Common myeloid progenitor, CD34-positive (primary cell): ENCODE measurements around the gene CAMK1D.

ENCODE experiments used
- CTCF ChIA-PET: fragments of 350-600 bp; sonication (Branson Sonifier 250); formaldehyde crosslinking; loops from one replicate; lab custom pipeline; 2021; ENCODE audit warnings: antibody characterized with exemption; lab: Charles Lee
- POLR2A ChIA-PET: fragments of 350-600 bp; sonication (Branson Sonifier 250); formaldehyde crosslinking; loops from one replicate; lab custom pipeline; 2021; ENCODE audit warnings: antibody characterized with exemption; lab: Charles Lee
- DNase-seq, 3 donors: peaks; one replicate each; pipeline versions ENCODE4 v3.0.0 to v3.0.0-alpha.2; 2013
- H3K27ac ChIP-seq, 2 experiments: 1 replicate in 1 of 2; 2 replicates in 1 of 2; pipeline ENCODE4 v1.7.0; 2013; ENCODE audit warnings: inconsistent platforms in 2 of 2, low read length in 2 of 2, mild to moderate bottlenecking in 2 of 2, low read depth in 1 of 2, moderate library complexity in 1 of 2; ENCODE audit not compliant: severe bottlenecking in 2 of 2, insufficient read depth in 1 of 2, poor library complexity in 1 of 2
- H3K27me3 ChIP-seq, 5 experiments: replicated peaks in 2 of 5; 1 replicate in 3 of 5; 2 replicates in 2 of 5; pipeline versions ENCODE4 v1.6.1 to v1.7.0; 2013; ENCODE audit warnings: low read length in 4 of 5, mild to moderate bottlenecking in 2 of 5, moderate library complexity in 2 of 5, inconsistent platforms in 1 of 5; ENCODE audit not compliant: insufficient read depth in 5 of 5, control insufficient read depth in 4 of 5
- H3K36me3 ChIP-seq, 4 experiments: 1 replicate in 2 of 4; 2 replicates in 2 of 4; pipeline versions ENCODE4 v1.6.1 to v1.7.0; 2013; ENCODE audit warnings: low read length in 3 of 4, control low read depth in 1 of 4, mild to moderate bottlenecking in 1 of 4; ENCODE audit not compliant: control insufficient read depth in 4 of 4, insufficient read depth in 4 of 4
- H3K4me1 ChIP-seq, 4 experiments: 1 replicate in 3 of 4; 2 replicates in 1 of 4; pipeline versions ENCODE4 v1.6.1 to v1.7.1; 2013; ENCODE audit warnings: low read length in 3 of 4, mild to moderate bottlenecking in 3 of 4, control low read depth in 1 of 4, inconsistent platforms in 1 of 4, moderate library complexity in 1 of 4; ENCODE audit not compliant: control insufficient read depth in 4 of 4, insufficient read depth in 4 of 4; ENCODE audit errors: control extremely low read depth in 1 of 4
- H3K4me3 ChIP-seq, 7 experiments: 1 replicate in 4 of 7; 2 replicates in 3 of 7; pipeline versions ENCODE4 v1.5.1 to v1.7.0; 2013; ENCODE audit warnings: mild to moderate bottlenecking in 7 of 7, low read length in 6 of 7, moderate library complexity in 6 of 7, inconsistent platforms in 2 of 7, low read depth in 2 of 7, control low read depth in 1 of 7; ENCODE audit not compliant: insufficient read depth in 4 of 7, control insufficient read depth in 1 of 7; ENCODE audit errors: extremely low read depth in 1 of 7
- H3K9me3 ChIP-seq, 5 experiments: 1 replicate in 4 of 5; 2 replicates in 1 of 5; pipeline versions ENCODE4 v1.6.1 to v1.7.1; 2013; ENCODE audit warnings: low read length in 4 of 5, mild to moderate bottlenecking in 2 of 5, inconsistent platforms in 1 of 5, low read depth in 1 of 5, moderate library complexity in 1 of 5; ENCODE audit not compliant: control insufficient read depth in 4 of 5, insufficient read depth in 2 of 5; ENCODE audit errors: control extremely low read depth in 1 of 5
- WGBS: methylation state at CpG from one replicate; pipeline ENCODE4 v1.1.5; 2013; ENCODE audit not compliant: insufficient coverage; 5-methylcytosine and 5-hydroxymethylcytosine counted together

CAMK1D gene

DNA sequence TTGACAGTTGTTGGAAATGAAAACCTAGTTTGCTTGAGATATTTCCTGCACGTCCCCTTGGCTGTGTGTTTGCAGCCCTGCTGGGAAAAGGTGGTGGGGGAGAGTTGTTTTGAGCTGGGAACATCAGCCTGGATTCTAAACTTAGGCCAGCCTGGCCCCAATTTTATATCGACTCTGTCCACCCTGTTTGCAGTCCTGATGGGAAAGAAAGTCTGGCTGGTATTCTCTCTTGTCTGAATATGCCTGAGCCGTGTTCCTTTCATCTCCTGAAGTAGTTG is 473.5 kb downstream of the CAMK1D start:
- ChIA-PET POLR2A (no interaction called here), CTCF (no interaction called here)
- Histone ChIP-seq H3K4me1 (no peaks in the 10 kb centered on the region), H3K36me3 (peaks cover 0 to 26% (median 9%) of the 10 kb centered on the region in 4 experiments), H3K9me3 (no peaks in the 10 kb centered on the region), H3K27ac (no peak overlapping the region), H3K27me3 (no peaks in the 10 kb centered on the region), H3K4me3 (no peak overlapping the region)
- DNase-seq: no peak
- 100% methylated on average over 2 of the region's 3 CpGs for WGBS

DNA sequence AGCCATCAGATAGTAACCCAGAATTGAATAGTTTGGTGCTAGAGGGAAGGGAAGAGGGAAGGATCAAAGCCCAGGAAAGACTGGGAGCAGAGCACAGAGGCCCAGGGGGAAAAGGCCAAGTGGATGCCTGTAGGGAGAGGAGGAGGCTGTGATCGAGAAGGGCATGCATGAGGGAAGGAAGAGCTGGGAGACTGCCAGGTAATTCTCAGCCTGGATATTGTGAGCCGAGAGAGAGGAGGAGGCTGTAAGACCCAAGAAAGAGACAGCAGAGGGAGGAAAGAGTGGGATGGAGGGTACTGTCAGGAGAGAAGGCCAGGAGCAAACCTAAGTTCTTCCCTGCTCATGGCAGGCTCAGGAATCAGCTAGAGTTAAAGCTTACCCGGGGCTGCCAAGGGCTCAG is 474.0 kb downstream of the CAMK1D start:
- H3K27ac ChIP-seq: no peak overlapping the region
- no peaks in the 10 kb centered on the region for H3K27me3 ChIP-seq
- CTCF ChIA-PET: interaction anchor here (1.2 kb wide), 1 partner anchor 79 kb away, joined by 3 read pairs; no protein-coding TSS in a partner anchor
- no peaks in the 10 kb centered on the region for H3K4me1 ChIP-seq
- no peak overlapping the region for H3K4me3 ChIP-seq
- H3K36me3 ChIP-seq: peaks cover 0 to 29% (median 9%) of the 10 kb centered on the region in 4 experiments
- no peak for DNase-seq
- 100% methylated on average over 3 of the region's 3 CpGs for WGBS
- POLR2A ChIA-PET: no interaction called here
- H3K9me3 ChIP-seq: no peaks in the 10 kb centered on the region

GRCh38 chr10:12825260-12825849 is 476.0 kb downstream of the CAMK1D start:
- H3K4me3 ChIP-seq: no peak overlapping the region
- 100% methylated on average over 8 of the region's 12 CpGs for WGBS
- H3K9me3 ChIP-seq: no peaks in the 10 kb centered on the region
- ChIA-PET POLR2A (no interaction called here), CTCF (no interaction called here)
- DNase-seq: no peak
- H3K4me1 ChIP-seq: no peaks in the 10 kb centered on the region
- no peaks in the 10 kb centered on the region for H3K27me3 ChIP-seq
- H3K36me3 ChIP-seq: peaks cover 0 to 27% (median 9%) of the 10 kb centered on the region in 4 experiments
- no peak overlapping the region for H3K27ac ChIP-seq

- Histone ChIP-seq H3K27me3 (no peaks in the 10 kb centered on the region), H3K27ac (no peak overlapping the region), H3K9me3 (no peaks in the 10 kb centered on the region), H3K4me3 (no peak overlapping the region), H3K36me3 (peaks cover 0 to 26% (median 6%) of the 10 kb centered on the region in 4 experiments), H3K4me1 (no peaks in the 10 kb centered on the region)
- POLR2A ChIA-PET: no interaction called here
- CTCF ChIA-PET: no interaction called here
- 97% methylated on average over 6 of the region's 6 CpGs for WGBS
- no peak for DNase-seq
These were observed 477.5 kb downstream of the CAMK1D start for GRCh38 chr10:12826800-12827372.

- Histone ChIP-seq H3K4me3 (no peak overlapping the region), H3K27ac (no peak overlapping the region), H3K27me3 (no peaks in the 10 kb centered on the region), H3K36me3 (peaks cover 0 to 26% (median 6%) of the 10 kb centered on the region in 4 experiments), H3K4me1 (no peaks in the 10 kb centered on the region), H3K9me3 (no peaks in the 10 kb centered on the region)
- no peak for DNase-seq
- ChIA-PET CTCF (no interaction called here), POLR2A (no interaction called here)
- WGBS: 98% methylated on average over 11 of the region's 16 CpGs
These were observed 479.4 kb downstream of the CAMK1D start for GRCh38 chr10:12828736-12829135.

GRCh38 chr10:12829831-12830390 is 480.6 kb downstream of the CAMK1D start:
- ChIA-PET CTCF (no interaction called here), POLR2A (no interaction called here)
- H3K27ac ChIP-seq: no peak overlapping the region

GRCh38 chr10:12832096-12832495 is 482.7 kb downstream of the CAMK1D start:
- H3K9me3 ChIP-seq: no peaks in the 10 kb centered on the region
- ChIA-PET POLR2A (no interaction called here), CTCF (no interaction called here)
- H3K4me1 ChIP-seq: no peaks in the 10 kb centered on the region
- peaks cover 0 to 19% (median 1%) of the 10 kb centered on the region in 4 experiments for H3K36me3 ChIP-seq
- WGBS: 96% methylated on average over 10 of the region's 10 CpGs
- H3K4me3 ChIP-seq: no peak overlapping the region
- H3K27ac ChIP-seq: no peak overlapping the region
- no peak for DNase-seq
- H3K27me3 ChIP-seq: no peaks in the 10 kb centered on the region

More at GRCh38 chr10:12829831-12830390, 480.6 kb downstream of the CAMK1D start:
- peaks cover 0 to 26% (median 4%) of the 10 kb centered on the region in 4 experiments for H3K36me3 ChIP-seq
- 100% methylated on average over 3 of the region's 6 CpGs for WGBS
- DNase-seq: no peak
- H3K9me3 ChIP-seq: no peaks in the 10 kb centered on the region
- H3K4me1 ChIP-seq: no peaks in the 10 kb centered on the region
- no peaks in the 10 kb centered on the region for H3K27me3 ChIP-seq
- no peak overlapping the region for H3K4me3 ChIP-seq
